Measurements from ENCODE around the gene IQCB1. TPM values are rescaled to one million over a fixed set of nuclear protein-coding genes. Genes with fewer than 3 reads are reported as not detected.
"Not testable (repeated sequence)": the region's sequence is repeated elsewhere in the genome, so short reads cannot be mapped to it uniquely, and the experiment has no call there.

IQCB1 gene
- polyA plus RNA-seq, 1 of the 3 experiments (the other 2 are of a cell fraction): 10.4 TPM

- DNase-seq: no peak
- Histone ChIP-seq H3K4me3 (ENCODE audit: low read depth in 2 of 2, low read length in 1 of 2) (no peak overlapping the region), H3K9me2 (no peaks in the 10 kb centered on the region), H3F3A (replicated peaks; ENCODE audit: insufficient read depth) (no peaks in the 10 kb centered on the region), H3K27ac (ENCODE audit: low read depth in 2 of 2, low read length in 1 of 2) (no peak overlapping the region), H3K9me3 (no peaks in the 10 kb centered on the region), H3K79me2 (ENCODE audit: insufficient read depth) (no peaks in the 10 kb centered on the region), H3K4me1 (ENCODE audit: control insufficient read depth in 1 of 2, insufficient read depth in 2 of 2, low read depth in 1 of 2, low read length in 1 of 2) (no peaks in the 10 kb centered on the region), H2AFZ (ENCODE audit: low read depth) (no peak overlapping the region), H3K9ac (no peak overlapping the region), H3K27me3 (ENCODE audit: insufficient read depth) (no peaks in the 10 kb centered on the region), H3K4me2 (no peak overlapping the region), H3K36me3 (replicated peaks in 1 of 2; ENCODE audit: control insufficient read depth in 1 of 2, insufficient read depth in 2 of 2, low read length in 1 of 2) (peaks cover 58 to 65% of the 10 kb centered on the region in 2 experiments), H4K20me1 (ENCODE audit: insufficient read depth) (no peaks in the 10 kb centered on the region)
- ChIA-PET POLR2A (no interaction called here), CTCF (interaction anchor here (1.2 kb wide), 1 partner anchor 606 kb away, joined by 3 read pairs; no protein-coding TSS in a partner anchor)
- TF ChIP-seq SIN3A (IDR thresholded peaks at IDR 0.05; ENCODE audit: borderline replicate concordance, low read depth, low read length) (no peak), EP300 (IDR thresholded peaks at IDR 0.05; ENCODE audit: borderline replicate concordance in 1 of 2, low read depth in 1 of 2, low read length in 1 of 2) (no peak), TCF12 (IDR thresholded peaks at IDR 0.05) (no peak), RFX5 (IDR thresholded peaks at IDR 0.05; ENCODE audit: low read length) (no peak), PBX3 (IDR thresholded peaks at IDR 0.05) (no peak), CTCF (IDR thresholded peaks at IDR 0.05) (no peak), TEAD4 (IDR thresholded peaks at IDR 0.05; ENCODE audit: borderline replicate concordance, insufficient read depth) (no peak), USF1 (IDR thresholded peaks at IDR 0.05; ENCODE audit: borderline replicate concordance, low read depth) (no peak), REST (IDR thresholded peaks at IDR 0.05; ENCODE audit: low read depth, low read length) (no peak), CHD2 (IDR thresholded peaks at IDR 0.05; ENCODE audit: low read length, partially characterized antibody) (no peak), FOXM1 (IDR thresholded peaks at IDR 0.05; ENCODE audit: low read depth) (no peak), MAX (IDR thresholded peaks at IDR 0.05; ENCODE audit: low read depth) (no peak), EZH2phosphoT487 (IDR thresholded peaks at IDR 0.05; ENCODE audit: borderline replicate concordance, low read depth) (no peak), FOXJ3 (CRISPR knock-in tag; IDR thresholded peaks at IDR 0.05) (no peak)
- 92% methylated on average over 2 of the region's 2 CpGs for WGBS (ENCODE audit: low lambda C conversion rate)
Observed at GRCh38 chr3:121786485-121786884, 48.4 kb downstream of the IQCB1 start.

- H3K4me3 ChIP-seq (ENCODE audit: low read depth in 2 of 2, low read length in 1 of 2); H4K20me1 ChIP-seq (ENCODE audit: insufficient read depth); H3K79me2 ChIP-seq (ENCODE audit: insufficient read depth); H3K9me3 ChIP-seq; H3F3A ChIP-seq (replicated peaks; ENCODE audit: insufficient read depth); H3K4me2 ChIP-seq; DNase-seq; H3K4me1 ChIP-seq (ENCODE audit: control insufficient read depth in 1 of 2, insufficient read depth in 2 of 2, low read depth in 1 of 2, low read length in 1 of 2); H3K27me3 ChIP-seq (ENCODE audit: insufficient read depth); POLR2A ChIA-PET; CTCF ChIA-PET; H3K27ac ChIP-seq (ENCODE audit: low read depth in 2 of 2, low read length in 1 of 2); H3K9me2 ChIP-seq; H2AFZ ChIP-seq (ENCODE audit: low read depth); H3K9ac ChIP-seq: not testable (repeated sequence)
- WGBS (ENCODE audit: low lambda C conversion rate): 94% methylated on average over 8 of the region's 8 CpGs
- peaks cover 47 to 54% of the 10 kb centered on the region in 2 experiments for H3K36me3 ChIP-seq (replicated peaks in 1 of 2; ENCODE audit: control insufficient read depth in 1 of 2, insufficient read depth in 2 of 2, low read length in 1 of 2)
Observed at GRCh38 chr3:121782784-121783183, 52.1 kb downstream of the IQCB1 start.

Measured in SK-N-SH (cell line).